Osteoblast (primary cell): ENCODE measurements around the gene CELF4. TPM values are rescaled to one million over a fixed set of nuclear protein-coding genes. Genes with fewer than 3 reads are reported as not detected.

Experiments
- DNase-seq: peaks from one replicate; pipeline ENCODE4 v3.0.0; 2011; ENCODE audit warnings: low spot score, mixed read lengths; ENCODE audit not compliant: insufficient read length; ENCODE audit errors: missing footprints
- H2AFZ ChIP-seq: 2 replicates; pipeline ENCODE4 v1.6.0; 2011; ENCODE audit warnings: mild to moderate bottlenecking, low read length
- H3K27ac ChIP-seq: 2 replicates; pipeline ENCODE4 v1.5.1; 2011; ENCODE audit warnings: mild to moderate bottlenecking, low read depth, low read length, moderate library complexity
- H3K27me3 ChIP-seq: 2 replicates; pipeline ENCODE4 v1.6.0; 2012; ENCODE audit warnings: mild to moderate bottlenecking, control low read depth, inconsistent platforms, low read length, moderate library complexity; ENCODE audit not compliant: insufficient read depth
- H3K36me3 ChIP-seq: 2 replicates; pipeline ENCODE4 v1.5.1; 2011; ENCODE audit warnings: mild to moderate bottlenecking, low read length, control low read depth, moderate library complexity; ENCODE audit not compliant: insufficient read depth
- H3K4me1 ChIP-seq: 2 replicates; pipeline ENCODE4 v1.5.1; 2011; ENCODE audit warnings: mild to moderate bottlenecking, low read length, control low read depth, moderate library complexity; ENCODE audit not compliant: insufficient read depth
- H3K4me2 ChIP-seq: 2 replicates; pipeline ENCODE4 v1.6.0; 2011; ENCODE audit warnings: mild to moderate bottlenecking, low read length; ENCODE audit not compliant: insufficient read depth
- H3K4me3 ChIP-seq: fragments of 200-600 bp; sonication (generic); 3 replicates; pipeline ENCODE4 v1.5.1; 2012; ENCODE audit warnings: mild to moderate bottlenecking, low read length, inconsistent platforms; ENCODE audit not compliant: insufficient read depth
- H3K79me2 ChIP-seq: 2 replicates; pipeline ENCODE4 v1.6.0; 2012; ENCODE audit warnings: mild to moderate bottlenecking, low read length, control low read depth, inconsistent platforms; ENCODE audit not compliant: insufficient read depth
- H3K9me3 ChIP-seq: 2 replicates; pipeline ENCODE4 v1.5.1; 2011; ENCODE audit warnings: low read depth, low read length, control low read depth
- H4K20me1 ChIP-seq: 2 replicates; pipeline ENCODE4 v1.6.0; 2012; ENCODE audit warnings: mild to moderate bottlenecking, low read length, control low read depth; ENCODE audit not compliant: insufficient read depth
- total RNA-seq: library from RNA; depleted of rRNA; stranded (reverse); fragments of >200 nt; gene quantifications from 2 replicates; pipeline ENCODE4 v1.2.3, GENCODE V29; 2012
- TF ChIP-seq, protein P1 (sequence below): IDR thresholded peaks from 2 replicates; pipeline ENCODE4 v1.5.1; 2011; ENCODE audit warnings: mild to moderate bottlenecking, low read depth, low read length, moderate library complexity; ENCODE audit errors: extremely low read depth

CELF4 gene
- total RNA-seq, 1 donor = not detected

- Histone ChIP-seq H3K4me3 (no peak overlapping the region), H4K20me1 (no peaks in the 10 kb centered on the region), H3K27me3 (peaks cover 16% of the 10 kb centered on the region), H3K4me2 (no peak overlapping the region), H2AFZ (no peak overlapping the region), H3K27ac (no peak overlapping the region), H3K4me1 (no peaks in the 10 kb centered on the region), H3K36me3 (no peaks in the 10 kb centered on the region), H3K9me3 (no peaks in the 10 kb centered on the region), H3K79me2 (no peaks in the 10 kb centered on the region)
- peak; percentile 52 for DNase-seq
- TF ChIP-seq, protein P1, sequence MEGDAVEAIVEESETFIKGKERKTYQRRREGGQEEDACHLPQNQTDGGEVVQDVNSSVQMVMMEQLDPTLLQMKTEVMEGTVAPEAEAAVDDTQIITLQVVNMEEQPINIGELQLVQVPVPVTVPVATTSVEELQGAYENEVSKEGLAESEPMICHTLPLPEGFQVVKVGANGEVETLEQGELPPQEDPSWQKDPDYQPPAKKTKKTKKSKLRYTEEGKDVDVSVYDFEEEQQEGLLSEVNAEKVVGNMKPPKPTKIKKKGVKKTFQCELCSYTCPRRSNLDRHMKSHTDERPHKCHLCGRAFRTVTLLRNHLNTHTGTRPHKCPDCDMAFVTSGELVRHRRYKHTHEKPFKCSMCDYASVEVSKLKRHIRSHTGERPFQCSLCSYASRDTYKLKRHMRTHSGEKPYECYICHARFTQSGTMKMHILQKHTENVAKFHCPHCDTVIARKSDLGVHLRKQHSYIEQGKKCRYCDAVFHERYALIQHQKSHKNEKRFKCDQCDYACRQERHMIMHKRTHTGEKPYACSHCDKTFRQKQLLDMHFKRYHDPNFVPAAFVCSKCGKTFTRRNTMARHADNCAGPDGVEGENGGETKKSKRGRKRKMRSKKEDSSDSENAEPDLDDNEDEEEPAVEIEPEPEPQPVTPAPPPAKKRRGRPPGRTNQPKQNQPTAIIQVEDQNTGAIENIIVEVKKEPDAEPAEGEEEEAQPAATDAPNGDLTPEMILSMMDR = no peak
Measured at GRCh38 chr18:37434161-37434860, 131.3 kb downstream of the CELF4 start.

DNA sequence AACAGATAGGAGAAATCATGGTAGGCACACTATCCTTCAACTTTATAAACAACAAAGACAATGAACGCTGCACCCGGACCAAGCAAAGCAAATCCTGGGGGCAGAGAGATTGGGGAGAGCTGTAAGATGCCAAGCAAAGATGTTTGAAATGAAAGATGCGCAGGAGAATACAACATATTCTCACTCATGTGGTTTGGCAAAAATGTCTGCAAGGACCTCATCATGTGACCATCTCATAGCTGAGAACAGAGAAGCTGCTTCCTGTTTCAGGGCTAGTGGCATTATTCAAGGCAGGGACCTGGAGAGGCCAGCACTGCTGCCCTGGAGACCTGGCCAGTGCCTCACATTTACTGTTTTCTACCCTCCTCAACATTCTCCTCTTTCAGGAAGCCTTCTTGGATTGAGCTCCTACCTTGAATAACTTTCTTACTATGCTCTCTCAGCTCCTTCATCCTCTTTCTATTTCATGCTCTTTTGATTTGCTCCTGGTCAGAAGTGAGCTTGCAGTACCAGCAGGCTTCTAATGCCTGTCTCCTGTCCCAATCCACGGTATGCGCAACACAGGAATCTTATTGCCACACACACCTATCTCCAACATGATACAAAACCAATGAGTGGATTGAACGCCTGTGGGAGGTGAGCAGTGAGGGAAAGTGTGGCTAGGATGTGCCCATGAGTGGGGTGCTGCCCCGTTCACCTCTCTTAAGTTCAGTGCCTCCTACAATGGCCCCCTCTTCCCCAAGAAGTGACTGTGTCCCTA lies 133.0 kb downstream of the CELF4 start:
- peak; percentile 71 for DNase-seq
- Histone ChIP-seq H3K27ac (no peak overlapping the region), H3K4me1 (no peaks in the 10 kb centered on the region), H3K9me3 (no peaks in the 10 kb centered on the region), H3K4me3 (no peak overlapping the region), H3K79me2 (no peaks in the 10 kb centered on the region), H2AFZ (no peak overlapping the region), H4K20me1 (no peaks in the 10 kb centered on the region), H3K27me3 (peaks cover 16% of the 10 kb centered on the region), H3K4me2 (no peak overlapping the region), H3K36me3 (no peaks in the 10 kb centered on the region)
- TF ChIP-seq, protein P1 = no peak

DNA sequence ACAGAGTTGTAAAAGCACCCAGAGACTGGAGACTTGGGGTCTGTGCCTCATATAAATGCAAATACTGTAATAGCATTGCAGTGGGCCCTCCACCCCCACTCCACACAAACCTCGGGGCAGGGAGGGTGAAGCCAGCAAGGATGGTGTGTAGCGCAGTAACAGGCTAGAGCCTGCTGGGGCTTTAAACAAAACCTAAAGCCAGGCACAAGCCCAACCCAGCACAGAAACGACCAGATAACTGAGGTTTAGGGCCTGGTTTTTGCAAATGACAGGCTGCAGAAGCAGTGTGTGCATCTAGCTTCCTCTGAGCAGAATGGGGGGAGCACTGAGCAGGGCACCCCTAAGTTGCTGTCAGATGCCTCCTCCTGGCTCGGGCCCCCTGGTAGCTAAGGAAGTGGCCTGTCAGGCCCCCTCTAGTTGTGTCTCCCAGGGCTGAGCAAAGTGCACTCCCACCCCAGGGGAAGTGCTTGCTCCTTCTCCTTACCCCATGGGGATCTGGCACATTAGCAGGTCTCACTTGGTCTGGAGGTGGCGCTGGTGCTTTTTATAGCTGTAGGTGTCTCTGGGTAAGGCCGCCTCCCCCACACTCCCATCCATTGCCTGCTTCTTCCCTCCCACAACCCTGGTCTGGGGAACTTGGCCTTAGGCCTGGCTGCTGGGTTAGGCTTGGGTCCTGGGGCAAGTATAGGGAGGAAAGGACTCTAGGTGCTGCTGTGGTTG lies 135.1 kb downstream of the CELF4 start:
- H4K20me1 ChIP-seq = no peaks in the 10 kb centered on the region
- H3K4me2 ChIP-seq = no peak overlapping the region
- TF ChIP-seq, protein P1 = no peak
- H2AFZ ChIP-seq = no peak overlapping the region
- H3K27me3 ChIP-seq = peaks cover 10% of the 10 kb centered on the region
- no peak overlapping the region for H3K27ac ChIP-seq
- DNase-seq = peak; percentile 55
- H3K36me3 ChIP-seq = no peaks in the 10 kb centered on the region
- H3K4me3 ChIP-seq = no peak overlapping the region
- H3K9me3 ChIP-seq = no peaks in the 10 kb centered on the region
- no peaks in the 10 kb centered on the region for H3K4me1 ChIP-seq
- no peaks in the 10 kb centered on the region for H3K79me2 ChIP-seq

GRCh38 chr18:37429791-37430190 lies 135.8 kb downstream of the CELF4 start:
- Histone ChIP-seq H3K36me3 (no peaks in the 10 kb centered on the region), H3K4me2 (no peak overlapping the region), H2AFZ (no peak overlapping the region), H3K4me1 (no peaks in the 10 kb centered on the region), H3K27me3 (peaks cover 5% of the 10 kb centered on the region), H3K4me3 (no peak overlapping the region), H4K20me1 (no peaks in the 10 kb centered on the region), H3K27ac (no peak overlapping the region), H3K9me3 (no peaks in the 10 kb centered on the region), H3K79me2 (no peaks in the 10 kb centered on the region)
- peak; percentile 65 for DNase-seq
- TF ChIP-seq, protein P1 = no peak
